GM23338 (cell line): ENCODE measurements around the gene PTPRS.

Experiments
- CTCF ChIP-seq, 2 experiments: fragments of 200-600 bp in 1 of 2; sonication (generic) in 1 of 2; conservative IDR thresholded peaks; 2 replicates each; pipeline versions ENCODE4 v1.5.1 to v1.6.1; 2016 to 2017; ENCODE audit warnings: antibody characterized with exemption in 2 of 2, low read depth in 2 of 2, mild to moderate bottlenecking in 2 of 2, moderate library complexity in 1 of 2
- EZH2 ChIP-seq: fragments of 200-600 bp; sonication (generic); IDR thresholded peaks from one replicate; pipeline ENCODE4 v1.8.0; 2017; ENCODE audit warnings: antibody characterized with exemption, mild to moderate bottlenecking, low read depth; ENCODE audit not compliant: unreplicated experiment
- EZH2phosphoT487 ChIP-seq: fragments of 200-600 bp; sonication (generic); IDR thresholded peaks from one replicate; pipeline ENCODE4 v1.8.1; 2018; ENCODE audit warnings: antibody characterized with exemption; ENCODE audit not compliant: unreplicated experiment

- TF ChIP-seq CTCF (conservative IDR thresholded peaks at IDR 0.05; ENCODE audit: low read depth in 2 of 2): no peak
- no peak for TF ChIP-seq EZH2phosphoT487
- no peak for TF ChIP-seq EZH2
Measured at GRCh38 chr19:5365905-5366304, 25.3 kb upstream of the PTPRS start.
